DMS153 treated with DMSO at 0.1 percent for 48 hours (cell line): Measurements from ENCODE around the gene ZNF700.
"Not testable (repeated sequence)": the region's sequence is repeated elsewhere in the genome, so short reads cannot be mapped to it uniquely, and the experiment has no call there.

Source experiments
- DNase-seq: peaks from one replicate; lab custom pipeline; 2025; ENCODE audit not compliant: unreplicated experiment; lab: John Stamatoyannopoulos, UW

ZNF700 gene

GRCh38 chr19:11924886-11925650, at the start of gene ZNF700:
Gene ZNF700 (plus strand): TSS chr19:11925107. CDS start chr19:11925211, 104 bp downstream.
- peak; percentile 89 for DNase-seq

DNA sequence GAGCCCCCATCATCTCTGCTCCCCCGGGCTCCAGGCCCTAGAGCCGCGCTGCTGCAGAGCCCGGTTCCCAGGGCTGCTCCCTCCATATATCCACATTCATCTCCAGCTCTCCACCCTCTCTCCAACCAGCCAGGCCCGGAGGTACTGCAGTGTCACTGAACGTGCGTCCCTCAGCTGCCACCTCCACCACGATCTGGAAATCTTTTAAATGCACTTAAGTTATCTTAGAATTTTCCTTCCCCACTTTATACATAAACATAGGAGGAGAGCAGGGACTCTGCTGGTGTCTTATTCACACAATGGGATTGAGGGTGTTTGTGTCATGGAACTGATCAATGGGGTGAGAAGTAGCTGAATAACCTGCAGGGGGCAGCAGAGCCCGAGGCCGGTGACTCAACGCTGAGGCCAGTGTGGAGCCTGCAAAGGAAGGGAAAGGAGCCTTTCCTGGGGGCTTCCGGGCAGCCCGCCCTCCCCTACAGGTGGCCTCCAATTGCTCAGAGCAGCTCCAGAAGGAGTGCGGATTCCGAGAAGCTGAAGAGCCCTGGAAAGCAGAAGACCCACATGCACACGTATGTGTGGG, 45.1 kb upstream of the ZNF700 start:
- DNase-seq: not testable (repeated sequence)

DNA sequence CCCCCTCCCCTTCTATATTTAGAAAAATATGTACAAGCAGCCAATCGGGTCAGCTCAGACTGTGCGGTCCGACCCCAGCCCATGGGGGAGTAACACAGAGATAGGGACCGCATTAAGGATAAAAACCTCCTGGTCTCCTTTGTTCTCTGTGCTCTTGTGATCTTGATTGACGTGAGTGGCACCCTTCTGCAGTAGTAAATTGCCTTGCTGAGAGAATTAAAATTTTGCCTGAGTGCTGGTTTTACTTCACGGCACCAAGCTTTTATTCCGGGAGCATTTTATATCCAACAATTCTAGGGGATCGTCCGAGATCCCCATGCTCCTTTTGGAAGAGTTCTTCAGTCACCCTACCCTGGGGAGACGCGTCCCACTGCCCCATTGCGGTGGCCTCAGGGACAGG, 44.3 kb upstream of the ZNF700 start:
- DNase-seq: no peak

GRCh38 chr19:11881151-11881800, 43.6 kb upstream of the ZNF700 start:
- peak; percentile 0 for DNase-seq

DNA sequence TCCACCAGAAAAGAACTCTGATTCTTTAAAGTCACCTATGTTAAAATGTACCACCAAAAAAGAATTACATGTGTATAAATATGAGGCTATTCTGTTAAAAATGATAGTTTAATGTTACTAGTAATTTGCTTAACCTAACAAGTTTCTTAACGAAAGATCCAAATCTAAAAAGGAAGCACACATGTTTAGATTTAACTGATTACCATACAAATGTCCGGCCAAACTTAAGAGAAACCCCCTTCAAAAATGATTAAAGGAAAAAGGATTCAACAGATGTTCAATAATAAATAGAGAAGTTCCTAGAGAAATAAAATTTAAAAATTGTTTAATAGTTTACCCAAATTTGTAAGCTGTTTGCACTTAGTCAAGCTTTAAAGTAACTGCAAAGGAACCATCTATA, 42.3 kb upstream of the ZNF700 start:
- no peak for DNase-seq

GRCh38 chr19:11887234-11887610, 37.7 kb upstream of the ZNF700 start:
- DNase-seq: no peak

GRCh38 chr19:11887611-11888531, 37.0 kb upstream of the ZNF700 start, which contains the start of gene ZNF69:
Gene ZNF69 (plus strand): TSS chr19:11887782. CDS start chr19:11887924, 142 bp downstream.
- DNase-seq: no peak

- not testable (repeated sequence) for DNase-seq
Observed at GRCh38 chr19:11889901-11890300, 35.0 kb upstream of the ZNF700 start.

GRCh38 chr19:11890634-11891033, 34.3 kb upstream of the ZNF700 start:
- DNase-seq: no peak

- DNase-seq: no peak
Observed at GRCh38 chr19:11894851-11895250, 30.1 kb upstream of the ZNF700 start.

- DNase-seq: no peak
Observed at GRCh38 chr19:11902228-11902627, 22.7 kb upstream of the ZNF700 start.

GRCh38 chr19:11905928-11906327, 19.0 kb upstream of the ZNF700 start:
- no peak for DNase-seq

GRCh38 chr19:11911937-11912336, 13.0 kb upstream of the ZNF700 start:
- not testable (repeated sequence) for DNase-seq

GRCh38 chr19:11914417-11915051, 10.4 kb upstream of the ZNF700 start:
- not testable (repeated sequence) for DNase-seq

DNA sequence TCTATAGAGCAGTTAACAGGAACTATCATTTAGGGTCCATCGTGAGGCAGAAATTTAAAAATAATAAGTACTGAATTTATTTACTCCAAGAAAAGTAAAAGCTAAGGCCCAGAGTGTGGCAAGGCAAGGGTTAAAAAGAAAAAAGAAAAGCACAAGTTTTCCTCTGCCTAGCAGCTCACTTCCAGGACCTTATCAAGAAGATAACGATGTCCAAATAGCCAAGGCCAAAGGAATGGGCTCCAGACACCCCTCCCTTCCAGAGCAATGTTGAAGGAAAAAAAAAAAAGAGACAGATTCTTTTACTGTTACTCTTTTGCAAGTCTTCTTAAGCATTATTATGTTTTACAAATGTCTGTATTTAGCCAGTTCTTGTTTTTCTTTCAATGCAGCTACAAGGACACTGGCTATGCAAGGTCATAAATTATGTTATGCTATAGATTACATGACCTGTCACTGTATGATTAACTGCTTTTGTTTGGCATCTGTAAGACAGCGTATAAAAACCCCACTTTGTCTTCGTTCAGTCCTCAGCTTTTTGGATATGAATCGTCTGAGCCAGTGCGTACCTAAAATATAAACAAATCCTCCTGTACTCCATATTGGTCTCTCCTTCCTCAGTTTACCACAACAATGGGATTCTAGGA, 2.9 kb upstream of the ZNF700 start:
- DNase-seq: no peak

- DNase-seq: not testable (repeated sequence)
Observed at GRCh38 chr19:11925651-11926187, 812 bp downstream of the ZNF700 start.

- DNase-seq: no peak
Observed at GRCh38 chr19:11927227-11927626, 2.3 kb downstream of the ZNF700 start.

DNA sequence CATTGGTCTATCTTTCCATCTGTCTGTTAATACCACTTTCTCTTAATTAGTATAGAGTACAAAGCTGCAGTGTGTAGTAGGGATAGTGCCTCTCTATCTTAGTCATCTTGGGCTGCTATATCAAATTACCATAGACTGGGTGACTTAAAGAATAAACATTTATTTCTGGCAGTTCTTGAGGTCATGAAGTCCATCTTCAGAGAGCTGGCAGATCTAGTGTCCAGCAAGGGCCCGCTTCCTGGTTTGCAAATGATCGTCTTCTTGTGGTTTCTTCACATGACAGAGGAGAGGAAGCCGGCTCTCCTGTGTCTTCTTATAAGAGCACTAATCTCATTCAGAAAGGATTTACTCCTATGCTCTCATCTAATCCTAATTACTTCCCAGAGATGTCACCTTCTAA, 6.1 kb downstream of the ZNF700 start:
- no peak for DNase-seq

- DNase-seq: no peak
Observed at GRCh38 chr19:11931513-11931912, 6.6 kb downstream of the ZNF700 start.

- DNase-seq: not testable (repeated sequence)
Observed at GRCh38 chr19:11935829-11936228, 10.9 kb downstream of the ZNF700 start.
